Erythroblast (primary cell): ENCODE data around the gene HGS.

ENCODE experiments used
- GATA1 ChIP-seq: IDR thresholded peaks from 2 replicates; pipeline ENCODE4 v1.6.1; 2011; ENCODE audit warnings: low read depth, mild to moderate bottlenecking, control low read depth, low read length, moderate library complexity
- POLR2A ChIP-seq: IDR thresholded peaks from 2 replicates; pipeline ENCODE4 v1.6.1; 2011; ENCODE audit warnings: mild to moderate bottlenecking, low read length

GRCh38 chr17:81648013-81648706 lies 35.7 kb upstream of the HGS start:
- TF ChIP-seq POLR2A (no peak), GATA1 (no peak)
